Mucosa of stomach (tissue), 1 donor: ENCODE measurements around the gene PCGF2.

ENCODE experiments used
- H3K27me3 ChIP-seq: one replicate; pipeline ENCODE4 v1.7.0; 2013; ENCODE audit warnings: mild to moderate bottlenecking, low read length; ENCODE audit not compliant: control insufficient read depth, insufficient read depth
- H3K36me3 ChIP-seq: one replicate; pipeline ENCODE4 v1.7.0; 2013; ENCODE audit warnings: low read length; ENCODE audit not compliant: control insufficient read depth, insufficient read depth
- H3K4me1 ChIP-seq: one replicate; pipeline ENCODE4 v1.7.0; 2013; ENCODE audit warnings: mild to moderate bottlenecking, low read length; ENCODE audit not compliant: control insufficient read depth, insufficient read depth
- H3K4me3 ChIP-seq: one replicate; pipeline ENCODE4 v1.7.0; 2013; ENCODE audit warnings: low read length
- H3K9ac ChIP-seq: one replicate; pipeline ENCODE4 v1.7.0; 2013; ENCODE audit warnings: mild to moderate bottlenecking, low read length, moderate library complexity
- H3K9me3 ChIP-seq: one replicate; pipeline ENCODE4 v1.7.0; 2013; ENCODE audit warnings: mild to moderate bottlenecking, low read length, moderate library complexity; ENCODE audit not compliant: control insufficient read depth
- donor health status: Pancreatic carcinoma.

PCGF2 gene

GRCh38 chr17:38777641-38778250, 29.6 kb upstream of the PCGF2 start:
- no peaks in the 10 kb centered on the region for H3K27me3 ChIP-seq
- H3K36me3 ChIP-seq: peaks cover 33% of the 10 kb centered on the region
- no peak overlapping the region for H3K9ac ChIP-seq
- no peak overlapping the region for H3K4me3 ChIP-seq
- no peaks in the 10 kb centered on the region for H3K4me1 ChIP-seq
- no peaks in the 10 kb centered on the region for H3K9me3 ChIP-seq

GRCh38 chr17:38773258-38773657, 25.1 kb upstream of the PCGF2 start:
- H3K4me3 ChIP-seq: no peak overlapping the region
- H3K4me1 ChIP-seq: no peaks in the 10 kb centered on the region
- no peaks in the 10 kb centered on the region for H3K9me3 ChIP-seq
- no peaks in the 10 kb centered on the region for H3K27me3 ChIP-seq
- H3K9ac ChIP-seq: no peak overlapping the region
- peaks cover 7% of the 10 kb centered on the region for H3K36me3 ChIP-seq

GRCh38 chr17:38768417-38768816, 20.3 kb upstream of the PCGF2 start:
- Histone ChIP-seq H3K4me1 (no peaks in the 10 kb centered on the region), H3K9ac (peak overlapping the region; percentile 14), H3K4me3 (no peak overlapping the region), H3K9me3 (no peaks in the 10 kb centered on the region), H3K27me3 (no peaks in the 10 kb centered on the region), H3K36me3 (peaks cover 7% of the 10 kb centered on the region)

- H3K9me3 ChIP-seq: no peaks in the 10 kb centered on the region
- no peak overlapping the region for H3K9ac ChIP-seq
- H3K4me3 ChIP-seq: no peak overlapping the region
- no peaks in the 10 kb centered on the region for H3K27me3 ChIP-seq
- no peaks in the 10 kb centered on the region for H3K4me1 ChIP-seq
- H3K36me3 ChIP-seq: peaks cover 13% of the 10 kb centered on the region
Observed at GRCh38 chr17:38766341-38766740, 18.2 kb upstream of the PCGF2 start.

- Histone ChIP-seq H3K27me3 (no peaks in the 10 kb centered on the region), H3K36me3 (peaks cover 7% of the 10 kb centered on the region), H3K4me3 (no peak overlapping the region), H3K9ac (no peak overlapping the region), H3K9me3 (no peaks in the 10 kb centered on the region), H3K4me1 (no peaks in the 10 kb centered on the region)
Observed at GRCh38 chr17:38762231-38762630, 14.1 kb upstream of the PCGF2 start.

- Histone ChIP-seq H3K4me1 (no peaks in the 10 kb centered on the region), H3K9ac (no peak overlapping the region), H3K4me3 (no peak overlapping the region), H3K36me3 (peaks cover 7% of the 10 kb centered on the region), H3K9me3 (no peaks in the 10 kb centered on the region), H3K27me3 (no peaks in the 10 kb centered on the region)
Observed at GRCh38 chr17:38761612-38762011, 13.5 kb upstream of the PCGF2 start.

GRCh38 chr17:38753071-38753506, 5.0 kb upstream of the PCGF2 start:
- Histone ChIP-seq H3K4me3 (peak overlapping the region; percentile 73), H3K9ac (peak overlapping the region; percentile 92), H3K27me3 (no peaks in the 10 kb centered on the region), H3K4me1 (peaks cover 17% of the 10 kb centered on the region), H3K36me3 (peaks cover 5% of the 10 kb centered on the region), H3K9me3 (no peaks in the 10 kb centered on the region)

- H3K9ac ChIP-seq: peak within 1 kb of the TSS; percentile 92
- H3K36me3 ChIP-seq: peaks cover 5% of the 10 kb centered on the region
- no peaks in the 10 kb centered on the region for H3K27me3 ChIP-seq
- peaks cover 17% of the 10 kb centered on the region for H3K4me1 ChIP-seq
- H3K9me3 ChIP-seq: no peaks in the 10 kb centered on the region
- H3K4me3 ChIP-seq: peak within 1 kb of the TSS; percentile 81
Observed at GRCh38 chr17:38752308-38753070, 4.4 kb upstream of the PCGF2 start, which contains the start of gene PSMB3. TSS of gene PSMB3 (plus strand) at chr17:38752741. CDS start at chr17:38752827, 86 bp downstream.

GRCh38 chr17:38751808-38752307, 3.7 kb upstream of the PCGF2 start:
- no peaks in the 10 kb centered on the region for H3K27me3 ChIP-seq
- peak overlapping the region; percentile 65 for H3K9ac ChIP-seq
- H3K9me3 ChIP-seq: no peaks in the 10 kb centered on the region
- peak overlapping the region; percentile 81 for H3K4me3 ChIP-seq
- H3K36me3 ChIP-seq: peaks cover 5% of the 10 kb centered on the region
- H3K4me1 ChIP-seq: peaks cover 21% of the 10 kb centered on the region

- Histone ChIP-seq H3K27me3 (no peaks in the 10 kb centered on the region), H3K4me1 (peaks cover 27% of the 10 kb centered on the region), H3K9ac (no peak overlapping the region), H3K4me3 (no peak overlapping the region), H3K36me3 (peaks cover 5% of the 10 kb centered on the region), H3K9me3 (no peaks in the 10 kb centered on the region)
Observed at GRCh38 chr17:38751144-38751807, 3.1 kb upstream of the PCGF2 start.

GRCh38 chr17:38750312-38751121, 2.4 kb upstream of the PCGF2 start:
- no peaks in the 10 kb centered on the region for H3K27me3 ChIP-seq
- H3K4me3 ChIP-seq: peak overlapping the region; percentile 62
- H3K4me1 ChIP-seq: peaks cover 34% of the 10 kb centered on the region
- no peaks in the 10 kb centered on the region for H3K36me3 ChIP-seq
- H3K9me3 ChIP-seq: no peaks in the 10 kb centered on the region
- peak overlapping the region; percentile 59 for H3K9ac ChIP-seq
